H1 (cell line): ENCODE results near the gene RNF128. TPM values are rescaled to one million over a fixed set of nuclear protein-coding genes. Genes with fewer than 3 reads are reported as not detected.

ENCODE experiments used
- CTCF ChIA-PET: fragments of 300-600 bp; sonication (Branson Sonifier 250); formaldehyde crosslinking; loops from one replicate; lab custom pipeline; 2021; ENCODE audit not compliant: partially characterized antibody; lab: Charles Lee
- POLR2A ChIA-PET: fragments of 300-600 bp; sonication (Branson Sonifier 250); formaldehyde crosslinking; loops from one replicate; lab custom pipeline; 2021; ENCODE audit warnings: inconsistent platforms; ENCODE audit not compliant: partially characterized antibody; lab: Charles Lee
- DNase-seq, 2 experiments: peaks; one replicate each; pipeline versions ENCODE4 v3.0.0 to v3.0.0-alpha.2; 2010 to 2022; ENCODE audit warnings: low spot score in 2 of 2, low read depth in 1 of 2, mixed read lengths in 1 of 2
- FAIRE-seq: peaks from 2 replicates; lab custom pipeline; 2011; peaks lifted over from hg19 to GRCh38; lab: Jason Lieb, UNC
- H2AFZ ChIP-seq: 2 replicates; pipeline ENCODE4 v1.8.1; 2012; ENCODE audit warnings: low read length, inconsistent platforms
- H2AK5ac ChIP-seq: 2 replicates; pipeline ENCODE4 v1.6.1; 2013; ENCODE audit warnings: low read depth, low read length
- H2BK120ac ChIP-seq: replicated peaks from 2 replicates; pipeline ENCODE3; 2013; ENCODE audit warnings: low read depth, low read length, inconsistent platforms
- H2BK12ac ChIP-seq: 2 replicates; pipeline ENCODE4 v1.6.1; 2013; ENCODE audit warnings: low read depth, low read length
- H2BK15ac ChIP-seq: 2 replicates; pipeline ENCODE4 v1.6.1; 2013; ENCODE audit warnings: low read length
- H2BK20ac ChIP-seq: 2 replicates; pipeline ENCODE4 v1.6.1; 2013; ENCODE audit warnings: low read length
- H2BK5ac ChIP-seq: 2 replicates; pipeline ENCODE4 v1.6.1; 2013; ENCODE audit warnings: low read depth, low read length
- H3K14ac ChIP-seq: 2 replicates; pipeline ENCODE4 v1.6.1; 2013; ENCODE audit warnings: inconsistent platforms; ENCODE audit not compliant: insufficient read length
- H3K18ac ChIP-seq: 2 replicates; pipeline ENCODE4 v1.6.1; 2013; ENCODE audit warnings: low read length; ENCODE audit errors: extremely low read depth
- H3K23ac ChIP-seq: 2 replicates; pipeline ENCODE4 v1.6.1; 2013; ENCODE audit warnings: inconsistent platforms; ENCODE audit not compliant: insufficient read length
- H3K23me2 ChIP-seq: 2 replicates; pipeline ENCODE4 v1.6.1; 2013; ENCODE audit warnings: low read depth, low read length
- H3K27ac ChIP-seq: 2 replicates; pipeline ENCODE4 v1.6.1; 2011; ENCODE audit warnings: low read depth, low read length, inconsistent platforms
- H3K27me3 ChIP-seq, 4 experiments: replicated peaks in 1 of 4; 1 replicate in 1 of 4; 2 replicates in 3 of 4; pipeline versions ENCODE4 v1.6.1 to v1.8.1; 2011 to 2013; ENCODE audit warnings: low read length in 3 of 4, mild to moderate bottlenecking in 3 of 4, inconsistent platforms in 2 of 4, mixed read lengths in 2 of 4, moderate library complexity in 1 of 4; ENCODE audit not compliant: control insufficient read depth in 3 of 4, insufficient read depth in 3 of 4; ENCODE audit errors: extremely low read depth in 1 of 4
- H3K36me3 ChIP-seq, 4 experiments: 2 replicates each; pipeline versions ENCODE4 v1.6.1 to v1.8.1; 2011 to 2013; ENCODE audit warnings: mild to moderate bottlenecking in 4 of 4, low read length in 3 of 4, moderate library complexity in 2 of 4, control low read depth in 1 of 4, inconsistent platforms in 1 of 4; ENCODE audit not compliant: insufficient read depth in 4 of 4, control insufficient read depth in 2 of 4
- H3K4ac ChIP-seq: replicated peaks from 2 replicates; pipeline ENCODE3; 2013; ENCODE audit warnings: low read length, low read depth, mixed read lengths, inconsistent platforms; ENCODE audit not compliant: insufficient read length
- H3K4me1 ChIP-seq, 4 experiments: replicated peaks in 1 of 4; 1 replicate in 1 of 4; 2 replicates in 3 of 4; pipeline versions ENCODE4 v1.6.1 to v1.8.1; 2011 to 2013; ENCODE audit warnings: low read length in 3 of 4, inconsistent platforms in 2 of 4, mixed read lengths in 1 of 4; ENCODE audit not compliant: insufficient read depth in 4 of 4, control insufficient read depth in 3 of 4
- H3K4me2 ChIP-seq, 2 experiments: 2 replicates each; pipeline versions ENCODE4 v1.6.1 to v1.8.1; 2011 to 2013; ENCODE audit warnings: low read depth in 2 of 2, low read length in 2 of 2, control low read depth in 1 of 2, inconsistent platforms in 1 of 2, mild to moderate bottlenecking in 1 of 2; ENCODE audit not compliant: insufficient read depth in 1 of 2
- H3K4me3 ChIP-seq, 4 experiments: fragments of 200-600, 300-600 bp in 1 of 4; sonication (generic), shearing (Covaris generic), sonication (Bioruptor Twin) in 1 of 4; 2 replicates each; pipeline versions ENCODE4 v1.5.1 to v1.8.1; 2011 to 2016; ENCODE audit warnings: low read length in 4 of 4, low read depth in 3 of 4, control low read depth in 2 of 4, inconsistent platforms in 2 of 4, mild to moderate bottlenecking in 2 of 4, mixed read lengths in 1 of 4, moderate library complexity in 1 of 4; ENCODE audit not compliant: insufficient read depth in 2 of 4; ENCODE audit errors: extremely low read depth in 1 of 4
- H3K56ac ChIP-seq: replicated peaks from 2 replicates; pipeline ENCODE3; 2013; ENCODE audit warnings: low read depth, mild to moderate bottlenecking, mixed read lengths, low read length, inconsistent platforms; ENCODE audit not compliant: insufficient read length
- H3K79me1 ChIP-seq: 2 replicates; pipeline ENCODE4 v1.6.1; 2013; ENCODE audit warnings: low read depth, low read length, control low read depth
- H3K79me2 ChIP-seq, 2 experiments: 2 replicates each; pipeline versions ENCODE4 v1.6.1 to v1.8.1; 2012 to 2013; ENCODE audit warnings: low read length in 2 of 2, mild to moderate bottlenecking in 2 of 2, inconsistent platforms in 1 of 2; ENCODE audit not compliant: insufficient read depth in 2 of 2, control insufficient read depth in 1 of 2
- H3K9ac ChIP-seq, 4 experiments: replicated peaks in 1 of 4; 1 replicate in 1 of 4; 2 replicates in 3 of 4; pipeline versions ENCODE4 v1.6.1 to v1.8.1; 2011 to 2013; ENCODE audit warnings: low read depth in 3 of 4, low read length in 3 of 4, control low read depth in 2 of 4, mild to moderate bottlenecking in 2 of 4, moderate library complexity in 2 of 4, inconsistent platforms in 1 of 4; ENCODE audit errors: extremely low read depth in 1 of 4
- H3K9me3 ChIP-seq, 2 experiments: 2 replicates each; pipeline versions ENCODE4 v1.6.1 to v1.8.1; 2012 to 2013; ENCODE audit warnings: mild to moderate bottlenecking in 2 of 2, moderate library complexity in 2 of 2, control low read depth in 1 of 2, inconsistent platforms in 1 of 2, low read depth in 1 of 2, low read length in 1 of 2, mixed read lengths in 1 of 2; ENCODE audit not compliant: insufficient read depth in 2 of 2
- H4K20me1 ChIP-seq, 2 experiments: replicated peaks in 1 of 2; 2 replicates each; pipeline versions ENCODE3 to v1.8.1; 2011 to 2013; ENCODE audit warnings: inconsistent platforms in 2 of 2, low read length in 2 of 2, mild to moderate bottlenecking in 1 of 2; ENCODE audit not compliant: insufficient read depth in 2 of 2, control insufficient read depth in 1 of 2
- H4K5ac ChIP-seq: 2 replicates; pipeline ENCODE4 v1.6.1; 2013; ENCODE audit warnings: low read length, low read depth, mixed read lengths, inconsistent platforms; ENCODE audit not compliant: insufficient read length
- H4K8ac ChIP-seq: 2 replicates; pipeline ENCODE4 v1.8.0; 2013; ENCODE audit warnings: mild to moderate bottlenecking, moderate library complexity, low read length, inconsistent platforms; ENCODE audit not compliant: insufficient read depth; ENCODE audit errors: extremely low read depth
- H4K91ac ChIP-seq: replicated peaks from 2 replicates; pipeline ENCODE3; 2013; ENCODE audit warnings: low read length, mixed read lengths, inconsistent platforms; ENCODE audit not compliant: insufficient read length
- YY1 ChIP-seq: IDR thresholded peaks from 2 replicates; pipeline ENCODE4 v1.6.1; 2011; ENCODE audit warnings: low read depth, mild to moderate bottlenecking, low read length
- WGBS, 2 experiments: shearing (Covaris generic) in 1 of 2; methylation state at CpG; one replicate each; pipeline versions ENCODE4 v1.1.6 to v1.1.7; 2013 to 2015; ENCODE audit warnings: low lambda C conversion rate in 2 of 2, mixed read lengths in 2 of 2, inconsistent platforms in 1 of 2, low coverage in 1 of 2, missing lambda C conversion rate in 1 of 2; ENCODE audit not compliant: insufficient replicate concordance in 2 of 2, insufficient coverage in 1 of 2, insufficient read length in 1 of 2; ENCODE audit errors: extremely low coverage in 1 of 2, missing lambda C conversion rate in 1 of 2; 5-methylcytosine and 5-hydroxymethylcytosine counted together
- polyA plus RNA-seq, 7 experiments: library from polyadenylated mRNA; depleted of rRNA in 3 of 7; stranded (reverse) in 5 of 7; unstranded in 2 of 7; fragments of >200 nt in 5 of 7; fragments of 200-250 nt in 2 of 7; gene quantifications; 1 replicate in 5 of 7; 2 replicates in 1 of 7; 4 replicates in 1 of 7; pipeline versions ENCODE4 v1.2.1 to v1.2.3, GENCODE V29; 2011 to 2013; ENCODE audit warnings: missing spikeins in 2 of 7, mixed read lengths in 2 of 7
- total RNA-seq: library from RNA; stranded (reverse); fragmentation: NEBNext Ultra II Directional; extraction: Animal tissue kit (Norgen Biotek cat#: 25700); gene quantifications from 2 replicates; pipeline ENCODE4 v1.2.1, GENCODE V29; 2021

RNF128 gene
- total and polyA plus RNA-seq, 2 of the 8 experiments (the other 6 are each of a cell fraction or from before 2014, with no cell fraction given) = 0.74 to 2.0 TPM

- WGBS, 2 experiments = 7% methylated on average over 7 of the region's 8 CpGs; no CpG with 5 or more reads in 1 of the 2 experiments
- Histone ChIP-seq H3K4me2 (peak overlapping the region; percentile 60 to 85), H2BK5ac (no peak overlapping the region), H4K8ac (no peak overlapping the region), H3K14ac (no peak overlapping the region), H3K27ac (no peak overlapping the region), H2BK20ac (no peak overlapping the region), H3K4me3 (peak overlapping the region; percentile 47 to 72 (median 58); a peak in 7 of 8 replicates), H2BK12ac (no peak overlapping the region), H3K79me1 (no peaks in the 10 kb centered on the region), H4K5ac (no peak overlapping the region), H3K9ac (peak overlapping the region in 1 of 4 experiments; percentile 21; a peak in 1 of 7 replicates), H3K27me3 (peaks cover 1 to 24% (median 11%) of the 10 kb centered on the region in 4 experiments; a peak in 6 of 7 replicates), H2BK120ac (no peak overlapping the region), H3K18ac (no peak overlapping the region), H3K4me1 (peaks cover 0 to 2% (median 0%) of the 10 kb centered on the region in 4 experiments; a peak in 1 of 7 replicates), H3K36me3 (no peaks in the 10 kb centered on the region), H3K23ac (no peak overlapping the region), H3K79me2 (no peaks in the 10 kb centered on the region), H3K9me3 (no peaks in the 10 kb centered on the region), H2BK15ac (no peak overlapping the region), H4K20me1 (no peaks in the 10 kb centered on the region)
- no peak for DNase-seq
- FAIRE-seq = peak; percentile 72
- ChIA-PET POLR2A (interaction anchor here (0.9 kb wide), 1 partner anchor 57 kb away, joined by 4 read pairs; no protein-coding TSS in a partner anchor), CTCF (interaction anchor here (1.9 kb wide), 1 partner anchor 106 kb away, joined by 4 read pairs; no protein-coding TSS in a partner anchor)
- TF ChIP-seq YY1 = no peak
- TF ChIP-seq, all 59 proteins: peak for 0
- Histone ChIP-seq H2AK5ac (no peak overlapping the region), H2AFZ (peak overlapping the region; percentile 73), H3K23me2 (peaks cover 12% of the 10 kb centered on the region; the same call in 1 of the 2 replicates), H3K56ac (no peak overlapping the region), H3K4ac (no peak overlapping the region), H4K91ac (no peak overlapping the region)
These were observed 570 bp upstream of the RNF128 start for GRCh38 chrX:106725931-106726330.
